NCI-H345 (cell line): ENCODE results near the gene LTBP3.
"Not testable (repeated sequence)": the region's sequence is repeated elsewhere in the genome, so short reads cannot be mapped to it uniquely, and the experiment has no call there.

ENCODE experiments used
- DNase-seq: peaks from one replicate; lab custom pipeline; 2025; lab: John Stamatoyannopoulos, UW

The LTBP3 gene

DNA sequence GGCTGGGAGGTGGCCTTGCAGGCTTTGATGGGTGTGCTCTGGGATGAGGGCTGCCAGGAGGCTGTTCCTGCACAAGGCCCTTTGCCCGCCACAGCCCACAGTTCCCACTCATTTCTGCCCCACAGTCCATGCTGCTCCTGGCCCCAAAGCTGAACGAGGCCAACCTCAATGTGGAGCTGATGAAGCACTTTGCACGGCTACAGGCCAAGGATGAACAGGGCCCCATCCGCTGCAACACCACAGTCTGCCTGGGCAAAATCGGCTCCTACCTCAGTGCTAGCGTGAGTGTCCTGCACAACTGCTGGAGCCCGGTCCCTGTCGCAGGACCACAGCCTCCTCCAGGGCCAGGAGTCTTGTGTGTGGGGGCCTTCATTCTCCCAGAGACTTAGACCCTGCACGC, 23.1 kb downstream of the LTBP3 start:
- DNase-seq, result no peak

DNA sequence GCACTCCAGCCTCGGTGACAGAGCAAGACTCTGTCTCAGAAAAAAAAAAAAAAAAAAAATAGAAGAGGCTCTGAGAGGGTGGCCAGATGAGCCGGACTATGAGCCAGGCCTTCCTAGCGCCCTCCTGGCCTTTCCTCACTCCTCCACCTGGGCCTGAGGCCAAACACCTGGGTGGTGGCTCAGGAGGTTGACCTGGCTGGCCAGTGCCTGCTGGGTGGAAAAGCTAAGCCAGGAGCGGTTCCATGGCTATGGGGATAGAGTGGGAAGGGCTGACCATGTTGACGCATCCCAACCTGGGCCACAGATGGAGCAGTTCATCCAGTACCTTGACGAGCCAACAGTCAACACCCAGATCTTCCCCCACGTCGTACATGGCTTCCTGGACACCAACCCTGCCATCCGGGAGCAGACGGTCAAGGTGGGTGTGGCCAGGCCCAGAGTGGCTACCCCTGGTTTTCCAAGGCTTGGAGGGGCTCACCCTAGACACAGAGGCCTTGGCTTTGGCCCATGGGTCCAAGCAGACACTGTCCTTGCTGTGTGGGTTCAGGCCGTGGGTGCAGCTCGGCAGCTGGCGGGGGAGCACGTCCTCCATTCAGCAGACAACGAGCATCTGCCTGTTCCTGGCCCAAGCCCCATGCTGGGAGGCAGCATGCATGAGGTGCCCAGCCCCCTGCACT, 25.6 kb downstream of the LTBP3 start:
- no peak for DNase-seq

DNA sequence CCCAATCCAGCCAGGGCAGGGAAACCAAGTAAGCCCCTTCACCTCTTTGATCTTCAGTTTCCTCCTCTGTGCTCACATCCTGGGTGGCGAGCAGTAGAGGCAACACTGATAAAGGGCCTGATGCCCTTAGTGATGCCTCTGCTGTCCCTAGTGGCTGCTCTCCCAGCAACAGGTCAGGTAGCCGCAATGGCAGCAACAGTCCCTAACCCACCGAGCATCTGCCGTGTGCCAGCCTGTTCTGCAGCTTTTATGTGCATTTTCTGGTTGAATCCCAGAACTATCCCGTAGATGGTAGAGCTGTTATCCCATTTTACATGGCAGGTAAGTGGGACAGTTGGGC, 28.0 kb downstream of the LTBP3 start:
- DNase-seq, result no peak

DNA sequence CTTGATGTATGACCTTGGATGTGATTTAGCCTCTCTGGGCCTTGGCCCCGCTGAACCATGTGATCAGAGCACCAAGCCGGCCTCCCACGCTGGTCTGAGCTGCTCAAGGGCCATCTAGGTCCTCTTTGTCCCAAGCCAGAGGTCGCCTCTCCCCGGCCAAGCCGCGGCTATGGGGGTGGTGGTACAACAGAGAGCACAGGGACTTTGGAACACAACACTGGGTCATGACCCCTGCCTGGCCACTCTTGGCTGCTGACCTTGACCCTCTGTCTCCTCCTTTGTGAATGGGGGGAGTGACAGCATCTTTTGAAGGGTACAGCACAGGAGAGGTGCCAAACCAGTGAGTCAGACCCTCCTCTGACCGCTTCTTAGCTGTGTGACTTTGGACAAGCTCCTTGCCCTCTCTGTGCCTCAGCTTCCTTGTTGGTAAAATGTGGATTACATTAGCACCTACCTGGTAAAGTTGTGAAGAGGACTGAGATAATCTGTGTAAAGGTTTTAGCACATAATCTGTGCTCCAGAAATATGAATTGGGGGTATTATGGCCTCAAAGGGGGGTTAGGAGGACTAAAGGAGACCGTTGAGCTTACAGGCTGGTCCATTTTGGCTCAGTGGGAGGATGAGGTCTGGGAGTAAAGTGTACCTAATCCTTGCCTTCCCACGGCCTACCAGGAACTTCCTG, 28.5 kb downstream of the LTBP3 start:
- DNase-seq, result no peak

DNA sequence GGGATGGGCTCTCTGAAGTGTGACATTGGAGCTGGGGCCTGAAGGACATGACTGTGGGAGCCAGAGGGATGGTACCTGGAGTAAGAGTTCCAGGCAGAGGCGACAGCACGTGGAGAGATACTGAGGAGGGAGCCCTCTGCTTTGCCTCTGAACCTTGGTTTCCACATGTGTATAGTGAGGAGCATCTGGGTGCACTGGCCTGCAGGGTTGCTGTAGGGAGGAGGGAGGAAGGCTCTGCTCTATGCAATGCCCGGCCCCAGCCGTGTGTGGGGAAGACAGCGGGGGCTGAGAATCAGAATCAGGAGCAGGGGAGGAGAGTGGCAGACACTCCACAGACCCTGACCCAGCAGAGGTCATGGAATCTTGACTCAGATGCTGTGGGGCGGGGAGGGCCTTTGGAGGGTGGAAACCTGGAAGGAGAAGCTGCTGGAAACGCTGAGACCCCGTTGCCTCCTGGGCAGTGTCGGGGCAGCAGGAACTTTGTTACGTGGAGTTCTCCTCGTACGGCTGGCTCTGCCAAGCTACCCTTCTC, 29.3 kb downstream of the LTBP3 start:
- no peak for DNase-seq

DNA sequence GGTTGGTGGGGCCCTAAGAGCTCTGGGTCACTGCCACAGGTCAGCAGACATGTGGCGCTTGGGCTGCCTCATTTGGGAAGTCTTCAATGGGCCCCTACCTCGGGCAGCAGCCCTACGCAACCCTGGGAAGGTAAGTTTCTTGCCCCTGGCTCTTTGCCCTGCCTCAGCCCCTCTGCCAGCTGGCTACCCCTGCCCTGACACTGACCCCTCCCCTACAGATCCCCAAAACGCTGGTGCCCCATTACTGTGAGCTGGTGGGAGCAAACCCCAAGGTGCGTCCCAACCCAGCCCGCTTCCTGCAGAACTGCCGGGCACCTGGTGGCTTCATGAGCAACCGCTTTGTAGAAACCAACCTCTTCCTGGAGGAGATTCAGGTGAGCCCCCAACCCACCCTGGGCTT, 31.4 kb downstream of the LTBP3 start:
- no peak for DNase-seq

DNA sequence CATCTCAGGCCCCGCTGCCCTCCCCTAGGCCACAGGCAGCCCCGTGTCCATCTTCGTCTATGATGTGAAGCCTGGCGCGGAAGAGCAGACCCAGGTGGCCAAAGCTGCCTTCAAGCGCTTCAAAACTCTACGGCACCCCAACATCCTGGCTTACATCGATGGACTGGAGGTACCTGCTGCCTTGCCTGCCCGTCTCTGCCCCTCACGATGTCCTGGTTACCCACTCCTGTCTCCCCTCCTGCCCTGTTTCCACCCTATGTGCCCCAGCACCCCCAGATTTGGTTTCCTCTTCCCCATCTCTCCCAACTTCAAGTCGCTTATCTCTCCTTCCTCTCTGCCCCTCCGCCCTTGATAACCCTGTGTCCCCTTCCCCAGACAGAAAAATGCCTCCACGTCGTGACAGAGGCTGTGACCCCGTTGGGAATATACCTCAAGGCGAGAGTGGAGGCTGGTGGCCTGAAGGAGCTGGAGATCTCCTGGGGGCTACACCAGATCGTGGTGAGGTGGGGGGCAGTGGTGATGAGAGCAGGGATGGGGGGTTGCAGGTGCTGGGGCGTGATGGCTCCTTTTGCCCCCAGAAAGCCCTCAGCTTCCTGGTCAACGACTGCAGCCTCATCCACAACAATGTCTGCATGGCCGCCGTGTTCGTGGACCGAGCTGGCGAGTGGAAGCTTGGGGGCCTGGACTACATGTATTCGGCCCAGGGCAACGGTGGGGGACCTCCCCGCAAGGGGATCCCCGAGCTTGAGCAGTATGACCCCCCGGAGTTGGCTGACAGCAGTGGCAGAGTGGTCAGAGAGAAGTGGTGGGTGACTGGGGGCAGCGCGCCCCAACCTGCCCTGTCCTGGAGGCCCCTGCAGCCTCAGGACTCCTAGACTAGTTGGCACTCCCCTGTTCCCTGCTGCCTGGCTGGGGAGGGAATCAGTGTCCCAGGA, 32.3 kb downstream of the LTBP3 start:
- no peak for DNase-seq

DNA sequence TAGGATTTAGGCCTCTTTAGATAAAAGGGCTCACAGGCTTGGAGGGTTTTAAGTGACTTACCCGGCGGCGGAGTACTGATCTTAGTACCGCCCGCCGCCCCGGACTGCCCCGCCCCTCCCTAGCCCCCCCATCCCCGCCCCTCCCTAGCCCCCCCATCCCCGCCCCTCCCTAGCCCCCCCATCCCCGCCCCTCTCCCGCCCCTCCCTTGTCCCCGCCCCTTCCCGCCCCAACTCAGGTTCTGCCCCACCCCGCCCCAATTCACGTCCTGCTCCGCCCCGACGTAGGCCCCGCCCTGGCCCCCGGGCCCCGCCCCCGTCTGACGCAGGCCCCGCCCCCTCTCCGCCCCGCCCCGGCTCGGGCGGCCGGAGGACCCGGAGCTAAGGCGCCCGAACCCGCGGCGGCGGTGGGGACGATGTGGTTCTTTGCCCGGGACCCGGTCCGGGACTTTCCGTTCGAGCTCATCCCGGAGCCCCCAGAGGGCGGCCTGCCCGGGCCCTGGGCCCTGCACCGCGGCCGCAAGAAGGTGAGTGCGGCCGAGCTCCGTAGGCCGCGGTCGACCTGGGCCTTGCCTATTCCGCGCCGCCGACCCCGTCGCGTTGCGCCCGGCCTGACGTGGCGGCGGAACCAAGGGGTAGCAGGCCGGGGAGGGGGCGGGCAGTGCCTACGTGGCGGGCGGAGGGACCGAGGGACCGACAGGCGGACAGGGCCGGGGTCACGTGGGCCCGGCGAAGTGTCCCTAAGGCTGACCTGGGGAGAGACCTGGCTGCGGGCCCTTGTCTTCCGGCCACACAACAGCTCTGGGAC, 33.2 kb downstream of the LTBP3 start, which contains the start of gene SCYL1:
SCYL1 (plus strand) TSS at position 343 of the 805 bp plus-strand sequence; CDS start at position 414, 71 bp downstream.
- peak; percentile 64 for DNase-seq

DNA sequence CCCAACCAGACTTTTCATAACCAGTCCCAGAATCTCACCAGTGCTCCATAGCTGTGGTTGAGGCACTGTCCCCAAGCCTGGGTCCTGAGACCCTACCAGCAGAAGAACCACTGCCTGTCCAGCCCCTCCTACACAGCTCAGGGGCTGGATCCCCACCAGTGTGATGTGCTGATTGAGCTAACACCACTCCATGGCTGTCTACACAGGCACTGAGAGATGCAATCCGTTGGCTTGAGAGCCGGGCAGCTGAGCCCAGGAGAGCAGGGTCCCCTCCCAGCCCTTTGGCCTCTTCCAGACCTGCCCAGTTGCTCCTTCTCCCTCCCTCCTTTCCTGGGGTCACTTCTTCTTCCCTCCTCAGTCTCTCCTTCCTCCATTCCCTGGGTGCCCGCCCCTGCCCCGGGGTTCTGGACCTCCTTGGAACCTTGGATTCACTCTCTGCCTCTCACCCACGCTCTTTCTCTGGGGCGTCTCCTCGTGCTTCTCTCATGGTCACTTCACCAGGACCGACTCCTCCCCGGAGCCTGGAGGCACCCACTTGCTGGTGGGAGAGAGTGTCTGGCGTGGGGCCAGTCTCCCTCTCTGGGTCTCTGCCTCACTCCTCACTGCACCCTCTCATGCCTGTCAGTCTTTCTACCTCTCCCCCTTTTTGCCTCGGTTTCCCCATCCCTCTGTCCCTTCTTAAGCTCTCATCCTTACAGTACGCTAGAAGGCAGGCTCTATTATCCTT, 34.0 kb downstream of the LTBP3 start:
- DNase-seq, result no peak

DNA sequence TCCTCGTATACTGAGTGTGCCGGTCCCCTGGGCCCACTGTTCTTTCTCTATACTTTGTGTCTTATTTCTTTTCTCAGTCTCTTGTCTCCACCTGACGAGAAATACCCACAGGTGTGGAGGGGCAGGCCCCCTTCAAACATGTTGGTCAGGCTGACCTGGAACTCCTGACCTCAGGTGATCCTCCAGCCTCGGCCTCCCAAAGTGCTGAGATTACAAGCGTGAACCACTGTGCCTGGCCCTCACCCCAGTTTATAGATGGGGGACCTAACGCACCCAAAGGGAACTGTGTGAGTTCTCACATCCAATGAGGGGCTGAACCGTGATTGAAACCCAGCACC, 34.6 kb downstream of the LTBP3 start:
- DNase-seq, result not testable (repeated sequence)

DNA sequence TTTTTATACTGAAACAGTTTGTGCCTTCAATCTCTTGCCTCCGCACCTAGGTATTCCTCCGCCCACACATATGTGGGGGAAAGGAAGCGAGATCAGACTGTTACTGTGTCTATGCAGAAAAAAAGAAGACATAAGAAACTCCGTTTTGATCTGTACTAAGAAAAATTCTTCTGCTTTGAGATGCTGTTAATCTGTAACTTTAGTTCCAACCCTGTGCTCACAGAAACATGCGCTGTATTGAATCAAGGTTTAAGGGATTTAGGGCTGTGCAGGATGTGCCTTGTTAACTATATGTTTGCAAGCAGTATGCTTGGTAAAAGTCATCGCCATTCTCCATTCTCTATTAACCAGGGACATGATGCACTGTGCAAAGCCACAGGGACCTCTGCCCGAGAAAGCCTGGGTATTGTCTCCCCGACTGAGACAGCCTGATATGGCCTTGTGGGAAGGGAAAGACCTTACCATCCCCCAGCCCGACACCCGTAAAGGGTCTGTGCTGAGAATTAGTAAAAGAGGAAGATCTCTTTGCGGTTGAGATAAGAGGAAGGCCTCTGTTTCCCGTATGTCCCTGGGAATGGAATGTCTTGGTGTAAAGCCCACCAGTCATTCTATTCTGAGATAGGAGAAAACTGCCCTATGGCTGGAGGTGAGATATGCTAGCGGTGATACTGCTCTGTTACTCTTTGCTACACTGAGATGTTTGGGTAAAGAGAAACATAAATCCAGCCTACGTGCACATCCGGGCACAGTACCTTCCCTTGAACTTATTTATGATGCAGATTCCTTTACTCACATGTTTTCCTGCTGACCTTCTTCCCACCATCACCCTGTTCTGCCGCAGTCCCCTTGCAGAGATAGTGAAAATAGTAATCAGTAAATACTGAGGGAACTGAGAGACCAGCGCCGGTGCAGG, 35.2 kb downstream of the LTBP3 start:
- not testable (repeated sequence) for DNase-seq

DNA sequence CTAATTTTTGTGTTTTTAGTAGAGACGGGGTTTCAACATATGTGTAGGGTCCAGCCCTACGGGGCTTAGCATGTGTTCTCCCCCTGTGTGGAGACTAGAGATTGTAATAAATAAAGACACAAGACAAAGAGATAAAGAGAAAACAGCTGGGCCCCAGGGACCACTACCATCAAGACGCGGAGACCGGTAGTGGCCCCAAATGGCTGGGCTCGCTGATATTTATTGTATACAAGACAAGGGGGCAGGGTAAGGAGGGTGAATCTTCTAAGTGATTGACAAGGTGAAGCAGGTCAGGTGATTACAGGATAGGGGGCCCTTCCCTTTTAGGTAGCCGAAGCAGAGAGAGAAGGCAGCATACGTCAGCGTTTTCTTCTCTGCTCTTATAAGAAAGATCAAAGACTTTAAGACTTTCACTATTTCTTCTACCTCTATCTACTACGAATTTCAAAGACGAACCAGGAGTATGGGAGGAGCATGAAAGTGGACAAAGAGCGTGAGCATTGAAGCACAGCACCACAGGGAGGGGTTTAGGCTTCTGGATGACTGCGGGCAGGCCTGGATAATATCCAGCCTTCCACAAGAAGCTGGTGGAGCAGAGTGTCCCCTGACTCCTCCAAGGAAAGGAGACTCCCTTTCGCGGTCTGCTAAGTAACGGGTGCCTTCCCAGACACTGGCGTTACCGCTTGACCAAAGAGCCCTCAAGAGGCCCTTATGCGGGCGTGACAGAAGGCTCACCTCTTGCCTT, 36.2 kb downstream of the LTBP3 start:
- DNase-seq, result not testable (repeated sequence)

DNA sequence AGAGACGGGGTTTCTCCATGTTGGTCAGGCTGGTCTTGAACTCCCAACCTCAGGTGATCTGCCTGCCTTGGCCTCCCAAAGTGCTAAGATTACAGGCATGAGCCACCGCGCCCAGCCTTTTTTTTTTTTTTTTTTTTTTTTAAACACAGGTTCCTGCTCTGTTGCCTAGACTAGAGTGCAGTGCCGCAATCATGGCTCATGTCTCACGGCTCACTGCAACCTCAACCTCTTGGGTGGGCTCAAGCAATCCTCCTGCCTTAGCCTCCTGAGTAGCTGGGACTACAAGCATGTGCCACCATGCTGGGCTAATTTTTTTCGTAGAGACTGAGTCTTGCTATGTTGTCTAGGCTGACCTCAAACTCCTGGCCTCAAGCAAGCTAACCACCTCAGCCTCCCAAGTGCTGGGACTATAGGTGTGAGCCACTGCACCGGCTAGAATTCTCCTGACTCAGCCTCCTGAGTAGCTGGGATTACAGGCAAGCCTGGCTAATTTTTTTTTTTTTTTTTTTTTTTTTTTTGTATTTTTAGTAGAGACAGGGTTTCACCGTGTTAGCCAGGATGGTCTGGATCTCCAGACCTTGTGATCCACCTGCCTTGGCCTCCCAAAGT, 39.1 kb downstream of the LTBP3 start:
- not testable (repeated sequence) for DNase-seq

DNA sequence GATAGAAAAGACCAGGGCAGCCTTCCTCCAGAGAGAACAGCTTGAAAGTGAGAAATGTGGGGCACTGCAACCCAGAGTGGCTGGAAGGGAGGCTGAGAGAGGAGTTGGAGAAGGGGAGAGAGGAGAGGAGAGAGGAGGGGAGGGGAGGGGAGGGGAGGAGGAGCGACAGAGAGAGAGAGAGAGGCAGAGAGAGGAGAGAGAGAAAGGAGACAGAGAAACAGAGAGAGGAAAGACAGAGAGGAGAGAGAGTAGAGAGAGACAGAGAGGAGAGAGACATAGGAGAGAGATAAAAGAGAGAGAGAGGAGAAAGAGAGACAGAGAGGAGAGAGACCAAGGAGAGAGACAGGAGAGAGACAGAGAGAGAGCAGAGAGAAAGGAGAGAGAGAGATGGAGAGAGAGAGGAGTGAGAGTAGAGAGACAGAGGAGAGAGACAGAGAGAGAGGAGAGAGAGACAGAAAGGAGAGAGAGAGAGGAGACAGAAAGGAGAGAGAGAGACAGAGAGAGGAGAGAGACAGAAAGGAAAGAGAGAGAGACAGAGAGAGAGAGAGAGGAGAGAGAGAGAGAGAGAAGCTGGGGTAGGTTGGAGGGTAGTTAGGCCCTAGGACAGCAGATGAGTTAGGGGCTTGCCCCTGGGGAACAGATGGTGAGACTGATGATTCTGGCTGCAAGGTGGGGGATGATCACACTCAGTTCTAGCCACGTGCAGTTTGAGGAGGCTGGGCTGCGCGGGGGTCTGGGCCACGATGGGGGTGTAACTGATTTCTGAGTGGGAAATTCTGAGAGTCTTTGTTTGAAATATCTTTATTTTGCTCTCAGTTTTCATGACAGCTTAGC, 41.8 kb downstream of the LTBP3 start:
- DNase-seq, result no peak

DNA sequence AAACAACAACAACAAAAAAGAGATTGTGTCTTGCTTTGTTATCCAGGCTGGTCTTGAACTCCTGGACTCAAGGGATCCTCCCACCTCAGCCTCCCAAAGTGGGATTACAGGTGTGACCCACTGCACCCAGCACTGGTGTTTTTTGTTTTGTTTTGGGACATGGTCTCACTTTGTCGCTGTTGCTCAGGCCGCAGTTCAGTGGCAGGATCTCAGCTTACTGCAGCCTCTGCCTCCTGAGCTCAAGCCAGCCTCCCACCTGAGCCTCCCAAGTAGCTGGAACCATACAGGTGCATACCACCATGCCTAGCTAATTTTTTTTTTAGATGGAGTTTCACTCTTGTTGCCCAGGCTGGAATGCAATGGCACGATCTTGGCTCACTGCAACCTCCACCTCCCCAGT, 45.8 kb downstream of the LTBP3 start:
- not testable (repeated sequence) for DNase-seq

DNA sequence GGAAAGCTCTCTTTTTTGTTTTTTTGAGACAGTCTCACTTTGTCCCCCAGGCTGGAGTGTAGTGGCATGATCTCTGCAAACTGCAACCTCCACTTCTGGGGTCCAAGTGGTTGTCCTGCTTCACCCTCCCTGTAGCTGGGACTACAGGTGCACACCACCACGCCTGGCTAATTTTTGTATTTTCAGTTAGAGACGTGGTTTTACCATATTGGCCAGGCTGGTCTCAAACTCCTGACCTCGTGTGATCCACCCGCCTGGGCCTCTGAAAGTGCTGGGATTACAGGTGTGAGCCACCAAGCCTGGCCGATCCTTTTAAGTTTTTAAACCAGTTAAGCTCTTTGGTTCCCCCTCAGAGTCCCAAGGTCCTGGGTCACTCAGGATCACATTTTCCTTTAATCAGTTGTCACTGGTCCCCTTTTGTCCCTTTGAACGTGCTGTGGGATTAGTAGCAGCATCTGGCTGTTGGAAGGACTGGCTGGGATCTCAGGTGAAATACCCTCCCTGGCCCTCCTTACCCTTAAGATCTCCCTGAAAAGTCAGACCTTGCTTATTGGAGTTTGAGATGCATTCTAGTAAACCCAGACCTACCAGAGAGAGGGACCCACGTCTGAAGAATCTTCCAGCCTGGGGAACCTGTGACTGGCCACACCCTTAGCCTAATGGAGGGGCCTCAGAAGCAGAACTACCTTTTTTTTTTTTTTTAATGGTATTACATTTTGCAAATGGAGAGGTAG, 51.2 kb downstream of the LTBP3 start:
- DNase-seq, result no peak

DNA sequence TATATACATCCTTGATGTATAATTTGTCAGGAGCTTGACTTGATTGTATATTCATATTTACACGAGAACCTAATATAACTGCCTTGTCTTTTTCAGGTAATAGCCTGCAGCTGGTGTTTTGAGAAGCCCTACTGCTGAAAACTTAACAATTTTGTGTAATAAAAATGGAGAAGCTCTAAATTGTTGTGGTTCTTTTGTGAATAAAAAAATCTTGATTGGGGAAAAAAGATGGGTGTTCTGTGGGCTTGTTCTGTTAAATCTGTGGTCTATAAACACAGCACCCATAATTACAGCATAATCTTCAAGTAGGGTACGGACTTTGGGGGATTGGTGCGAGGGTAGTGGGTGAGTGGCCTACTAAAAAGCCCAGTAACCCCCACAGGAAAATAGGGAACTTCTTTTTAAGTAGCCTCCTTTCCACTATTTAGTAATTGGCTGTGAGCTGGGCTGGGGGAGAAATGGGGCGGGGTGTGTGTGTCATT, 51.8 kb downstream of the LTBP3 start:
- no peak for DNase-seq
